Neural progenitor cell (in vitro differentiated cells): ENCODE data around the gene GABBR1.

Experiments used
- EZH2 ChIP-seq: fragments of 200-600 bp; sonication (generic); IDR thresholded peaks from 2 replicates; pipeline ENCODE4 v1.6.1; 2017; ENCODE audit warnings: antibody characterized with exemption, mild to moderate bottlenecking, moderate library complexity
- TF ChIP-seq, protein P1 (sequence below): fragments of 200-600 bp; sonication (generic); IDR thresholded peaks from 2 replicates; pipeline ENCODE4 v1.5.1; 2017; ENCODE audit warnings: antibody characterized with exemption, mild to moderate bottlenecking

DNA sequence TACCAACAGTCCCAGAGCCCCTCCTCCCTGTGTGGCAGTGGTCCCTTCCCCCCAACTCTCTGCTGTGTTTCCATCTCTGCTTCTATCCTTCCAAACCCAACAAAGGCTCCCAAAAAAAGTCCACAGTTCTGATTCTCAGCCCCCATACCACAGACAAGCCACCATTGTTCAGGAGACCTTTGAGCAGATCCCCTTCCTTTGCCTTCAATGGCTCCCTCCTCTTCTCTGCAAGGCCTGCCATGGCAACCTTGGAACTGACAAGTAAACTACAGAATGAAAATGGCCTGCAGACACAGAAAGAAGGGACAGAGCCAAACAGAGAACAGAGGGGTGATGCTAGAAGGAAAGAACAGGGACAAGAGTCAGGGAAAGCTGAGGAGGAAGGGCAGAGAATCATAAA, 24.9 kb downstream of the GABBR1 start:
- TF ChIP-seq, protein P1, sequence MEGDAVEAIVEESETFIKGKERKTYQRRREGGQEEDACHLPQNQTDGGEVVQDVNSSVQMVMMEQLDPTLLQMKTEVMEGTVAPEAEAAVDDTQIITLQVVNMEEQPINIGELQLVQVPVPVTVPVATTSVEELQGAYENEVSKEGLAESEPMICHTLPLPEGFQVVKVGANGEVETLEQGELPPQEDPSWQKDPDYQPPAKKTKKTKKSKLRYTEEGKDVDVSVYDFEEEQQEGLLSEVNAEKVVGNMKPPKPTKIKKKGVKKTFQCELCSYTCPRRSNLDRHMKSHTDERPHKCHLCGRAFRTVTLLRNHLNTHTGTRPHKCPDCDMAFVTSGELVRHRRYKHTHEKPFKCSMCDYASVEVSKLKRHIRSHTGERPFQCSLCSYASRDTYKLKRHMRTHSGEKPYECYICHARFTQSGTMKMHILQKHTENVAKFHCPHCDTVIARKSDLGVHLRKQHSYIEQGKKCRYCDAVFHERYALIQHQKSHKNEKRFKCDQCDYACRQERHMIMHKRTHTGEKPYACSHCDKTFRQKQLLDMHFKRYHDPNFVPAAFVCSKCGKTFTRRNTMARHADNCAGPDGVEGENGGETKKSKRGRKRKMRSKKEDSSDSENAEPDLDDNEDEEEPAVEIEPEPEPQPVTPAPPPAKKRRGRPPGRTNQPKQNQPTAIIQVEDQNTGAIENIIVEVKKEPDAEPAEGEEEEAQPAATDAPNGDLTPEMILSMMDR = no peak
- no peak for TF ChIP-seq EZH2
